GOT3 (cell line): ENCODE data around the gene CLEC10A.
A peak's percentile ranks its signal among the peaks of the same experiment; 100 is the strongest.
"Not testable (repeated sequence)": the region's sequence is repeated elsewhere in the genome, so short reads cannot be mapped to it uniquely, and the experiment has no call there.

Experiments used
- DNase-seq: peaks from one replicate; lab custom pipeline; 2025; ENCODE audit warnings: mixed read lengths; lab: John Stamatoyannopoulos, UW

The CLEC10A gene

DNA sequence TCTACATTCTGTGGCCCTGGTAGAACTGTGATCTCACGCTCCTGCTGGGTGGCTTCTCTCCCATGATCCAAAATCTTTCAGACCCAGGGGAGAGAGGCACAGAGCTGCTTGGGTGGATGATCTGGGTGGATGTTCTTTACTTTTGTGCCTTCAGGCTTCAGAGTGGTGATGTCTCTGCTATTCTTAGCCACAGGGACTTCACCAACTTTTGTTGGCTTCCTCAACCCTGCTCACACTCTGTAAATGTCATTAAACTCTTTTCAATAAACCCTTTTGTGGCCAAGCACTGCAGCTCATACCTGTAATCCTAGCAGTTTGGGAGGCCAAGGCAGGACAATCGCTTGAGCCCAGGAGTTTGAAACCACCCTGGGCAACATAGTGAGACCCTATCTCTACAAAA, 7.6 kb downstream of the CLEC10A start:
- DNase-seq: no peak

- no peak for DNase-seq
Measured at GRCh38 chr17:7070712-7071111, 9.3 kb downstream of the CLEC10A start.

DNA sequence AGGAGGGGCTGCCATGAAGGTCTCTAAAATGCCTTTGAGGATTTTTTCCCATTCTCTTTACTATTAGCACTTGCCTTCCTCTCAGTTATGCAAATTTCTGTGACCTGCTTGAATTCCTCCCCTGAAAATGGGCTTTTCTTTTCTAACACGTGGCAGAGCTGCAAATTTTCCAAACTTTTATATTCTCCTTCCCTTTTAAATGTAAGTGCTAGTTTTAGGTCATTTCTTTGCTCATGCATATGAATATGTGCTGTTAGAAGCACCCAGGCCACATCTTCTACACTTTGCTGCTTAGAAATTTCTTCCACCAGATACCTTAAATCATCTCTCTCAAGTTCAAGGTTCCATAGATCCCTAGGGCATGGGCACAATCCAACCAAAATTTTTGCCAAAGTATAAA, 11.8 kb downstream of the CLEC10A start:
- no peak for DNase-seq

DNA sequence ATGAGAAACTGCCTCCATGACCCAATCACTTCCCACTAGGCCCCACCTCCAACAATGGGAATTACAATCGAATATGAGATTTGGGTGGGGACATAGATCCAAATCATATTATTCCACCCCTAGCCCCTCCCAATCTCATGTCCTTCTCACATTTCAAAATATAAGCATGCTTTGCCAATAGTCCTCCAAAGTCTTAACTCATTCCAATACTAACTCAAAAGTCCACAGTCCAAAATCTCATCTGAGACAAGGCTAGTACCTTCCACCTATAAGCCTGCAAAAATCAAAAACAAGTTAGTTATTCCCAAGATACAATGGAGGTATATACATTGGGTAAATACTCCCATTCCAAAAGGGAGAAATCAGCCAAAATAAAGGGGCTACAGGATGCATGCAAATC, 12.9 kb downstream of the CLEC10A start:
- DNase-seq: no peak

DNA sequence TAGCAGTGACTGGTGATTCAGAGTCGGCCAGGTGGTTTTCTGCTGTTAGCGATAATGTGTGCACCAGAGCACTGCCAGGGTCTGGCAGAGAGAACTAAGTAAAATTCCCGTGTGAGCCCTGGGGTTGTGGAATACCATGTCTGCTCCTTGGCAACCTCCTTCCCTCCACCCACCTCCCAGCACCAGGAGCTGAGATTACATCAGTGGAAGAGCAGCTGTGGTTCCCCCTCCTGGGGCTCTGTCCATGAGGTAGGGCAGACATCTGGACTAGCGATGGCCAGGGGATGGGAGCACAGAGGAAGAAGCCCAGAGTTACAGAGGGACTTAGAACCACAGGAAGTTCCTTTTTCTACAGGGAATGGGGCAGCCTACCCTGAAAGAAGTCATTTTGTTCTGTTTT, 15.8 kb downstream of the CLEC10A start:
- no peak for DNase-seq

- DNase-seq: no peak
Measured at GRCh38 chr17:7063518-7064094, 16.4 kb downstream of the CLEC10A start.

DNA sequence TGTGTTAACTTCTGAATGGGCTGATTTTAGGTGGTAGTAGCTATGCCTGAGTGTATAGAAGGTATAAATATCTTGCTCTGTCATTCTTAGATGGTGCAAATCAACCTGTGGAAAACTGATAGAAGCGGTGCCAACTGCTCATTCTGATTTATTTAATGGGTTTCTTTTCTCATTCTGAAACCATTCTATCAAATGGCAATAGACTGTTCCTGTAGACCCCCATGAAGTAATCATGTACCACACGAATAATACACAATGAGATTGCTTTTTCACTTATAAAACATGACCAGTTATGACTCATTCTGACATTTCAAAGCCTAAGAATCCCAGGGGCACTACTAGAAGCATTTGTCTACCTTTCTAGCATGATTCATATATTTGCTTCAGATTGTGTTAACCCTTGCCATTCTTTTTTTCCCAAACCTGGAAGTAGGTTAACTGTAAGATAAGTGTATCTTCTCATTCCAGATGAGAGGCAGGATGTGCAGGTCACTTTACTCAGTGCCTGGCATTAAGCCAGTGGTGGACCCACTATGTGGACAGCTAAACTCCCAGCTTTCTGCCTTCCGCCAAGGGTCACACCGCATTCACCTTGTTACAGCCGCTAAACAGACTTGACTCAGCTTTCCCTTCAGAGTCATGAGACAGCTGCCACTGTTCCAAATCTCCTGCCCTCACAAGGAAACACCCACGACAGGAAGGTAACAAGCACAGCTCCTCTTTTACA, 19.7 kb downstream of the CLEC10A start:
- peak; percentile 20 for DNase-seq

GRCh38 chr17:7058831-7059447, 21.1 kb downstream of the CLEC10A start:
- DNase-seq: no peak

DNA sequence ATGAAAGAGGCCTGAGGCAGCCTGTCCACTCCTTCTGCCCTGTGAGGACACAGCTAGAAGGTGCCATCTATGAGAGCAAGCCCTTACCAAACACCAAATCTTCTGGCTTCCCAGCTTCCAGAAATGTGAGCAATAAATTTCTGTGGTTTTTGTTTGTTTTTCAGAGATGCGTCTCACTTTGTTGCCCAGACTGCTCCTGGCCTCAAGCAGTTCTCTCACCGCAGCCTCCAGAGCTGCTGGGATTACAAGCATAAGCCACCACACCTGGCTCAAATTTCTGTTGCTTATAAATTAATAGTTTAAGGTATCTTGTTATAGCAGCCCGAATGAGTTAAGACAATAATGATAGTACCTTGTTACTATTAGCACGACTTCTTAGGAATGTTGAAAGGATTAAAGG, 23.7 kb downstream of the CLEC10A start:
- DNase-seq: no peak

DNA sequence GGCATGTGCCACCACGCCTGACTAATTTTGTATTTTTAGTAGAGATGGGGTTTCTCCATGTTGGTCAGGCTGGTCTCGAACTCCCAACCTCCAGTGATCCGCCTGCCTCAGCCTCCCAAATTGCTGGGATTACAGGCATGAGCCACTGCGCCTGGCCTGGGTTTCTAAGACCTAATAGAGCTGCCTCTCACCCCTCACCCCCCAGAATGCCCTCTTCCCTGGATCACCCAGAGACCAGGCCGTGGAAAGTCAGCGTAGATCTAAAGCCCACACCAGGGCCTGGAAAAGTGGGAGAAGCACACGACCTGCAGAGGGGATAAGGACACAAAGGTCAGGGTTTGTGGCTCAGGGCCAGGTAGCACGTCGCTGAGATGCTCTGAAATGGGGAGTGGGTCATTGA, 29.5 kb downstream of the CLEC10A start:
- not testable (repeated sequence) for DNase-seq

GRCh38 chr17:7048968-7049367, 31.1 kb downstream of the CLEC10A start:
- no peak for DNase-seq

- no peak for DNase-seq
Measured at GRCh38 chr17:7047566-7047965, 32.5 kb downstream of the CLEC10A start.

GRCh38 chr17:7046725-7047397, 33.2 kb downstream of the CLEC10A start:
- not testable (repeated sequence) for DNase-seq

DNA sequence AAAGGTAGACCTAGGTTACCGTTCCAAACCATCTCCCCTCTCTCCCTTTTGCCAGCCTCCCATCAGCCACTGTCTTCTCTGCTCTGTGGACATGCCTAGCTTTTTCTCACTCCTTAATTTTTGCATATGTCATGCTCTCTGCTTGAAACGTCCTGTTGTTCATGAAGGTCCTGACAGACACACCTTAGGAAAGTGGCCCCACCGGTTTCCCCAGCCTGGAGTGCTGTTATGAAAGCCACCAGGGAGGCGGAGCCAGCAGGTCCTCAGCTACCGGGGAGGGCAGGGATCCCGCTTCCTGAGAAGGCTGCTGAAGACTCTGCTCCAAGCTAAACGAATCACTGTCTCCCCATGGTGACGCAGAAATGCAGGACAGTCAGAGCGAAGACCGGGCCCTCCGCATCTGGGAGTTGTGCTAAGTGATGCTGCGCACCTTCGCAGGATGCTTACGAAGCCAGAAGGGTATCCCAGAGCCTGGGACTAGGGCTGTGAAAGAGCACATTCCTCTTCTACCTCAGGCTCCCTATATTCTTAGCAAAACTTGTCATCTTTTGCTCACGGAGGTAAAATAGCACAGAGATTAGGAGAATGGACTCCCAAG, 33.8 kb downstream of the CLEC10A start:
- no peak for DNase-seq

- DNase-seq: no peak
Measured at GRCh38 chr17:7045492-7046126, 34.4 kb downstream of the CLEC10A start.

DNA sequence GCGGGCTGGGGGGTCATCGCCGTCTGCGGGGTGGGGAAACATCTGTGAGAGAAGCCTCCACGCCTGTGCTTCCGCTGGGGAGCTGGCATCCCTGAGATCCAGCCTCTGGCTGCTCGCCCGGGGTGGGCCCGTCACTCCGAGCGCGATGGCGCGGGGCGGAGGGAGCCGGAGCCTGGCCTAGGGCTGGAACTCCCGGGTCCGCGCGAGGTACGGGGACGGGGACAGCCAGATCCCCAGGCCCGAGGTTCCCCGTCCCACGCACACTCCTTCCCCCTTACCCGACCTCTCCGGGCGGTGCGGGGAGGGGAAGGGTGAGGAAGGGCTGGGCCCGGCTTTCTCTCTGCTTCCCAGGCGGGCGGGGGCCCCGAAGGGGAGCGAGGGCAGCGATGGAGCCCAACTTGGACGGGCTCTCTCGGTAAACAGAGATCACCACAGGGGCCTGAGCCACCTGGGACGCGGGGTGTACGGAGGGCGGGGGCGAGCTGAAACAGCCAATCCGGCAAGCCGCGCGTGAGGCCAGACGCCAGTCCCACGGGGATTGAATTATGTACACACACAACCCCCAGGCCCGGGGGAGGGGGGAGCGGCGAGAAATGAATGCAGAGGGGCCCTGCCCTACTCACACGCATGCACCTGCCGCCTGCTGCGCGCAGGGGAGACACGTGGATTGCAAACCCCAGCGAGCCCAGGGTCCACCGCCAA, 36.4 kb downstream of the CLEC10A start, which contains the start of gene SLC16A11:
TSS of gene SLC16A11 (minus strand) at position 596 of the 702 bp plus-strand sequence. CDS start at position 17, 579 bp downstream.
- no peak for DNase-seq

DNA sequence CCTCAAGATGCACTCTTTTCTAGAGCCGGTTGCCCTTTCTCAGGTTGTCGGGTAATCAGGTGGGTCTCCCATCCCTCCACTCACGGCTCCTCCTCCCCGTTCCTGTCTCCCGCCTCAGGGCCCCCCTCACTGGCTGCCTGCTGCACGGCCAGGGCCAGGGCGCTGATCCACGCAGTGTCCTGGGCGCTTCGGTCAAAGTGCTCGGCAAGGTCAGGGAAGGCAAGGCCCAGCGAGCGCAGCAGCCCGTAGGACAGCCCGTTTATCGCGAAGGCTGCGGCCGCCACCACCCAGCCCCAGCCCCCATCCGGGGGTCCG, 36.9 kb downstream of the CLEC10A start:
- DNase-seq: no peak

- no peak for DNase-seq
Measured at GRCh38 chr17:7042501-7043181, 37.4 kb downstream of the CLEC10A start.

DNA sequence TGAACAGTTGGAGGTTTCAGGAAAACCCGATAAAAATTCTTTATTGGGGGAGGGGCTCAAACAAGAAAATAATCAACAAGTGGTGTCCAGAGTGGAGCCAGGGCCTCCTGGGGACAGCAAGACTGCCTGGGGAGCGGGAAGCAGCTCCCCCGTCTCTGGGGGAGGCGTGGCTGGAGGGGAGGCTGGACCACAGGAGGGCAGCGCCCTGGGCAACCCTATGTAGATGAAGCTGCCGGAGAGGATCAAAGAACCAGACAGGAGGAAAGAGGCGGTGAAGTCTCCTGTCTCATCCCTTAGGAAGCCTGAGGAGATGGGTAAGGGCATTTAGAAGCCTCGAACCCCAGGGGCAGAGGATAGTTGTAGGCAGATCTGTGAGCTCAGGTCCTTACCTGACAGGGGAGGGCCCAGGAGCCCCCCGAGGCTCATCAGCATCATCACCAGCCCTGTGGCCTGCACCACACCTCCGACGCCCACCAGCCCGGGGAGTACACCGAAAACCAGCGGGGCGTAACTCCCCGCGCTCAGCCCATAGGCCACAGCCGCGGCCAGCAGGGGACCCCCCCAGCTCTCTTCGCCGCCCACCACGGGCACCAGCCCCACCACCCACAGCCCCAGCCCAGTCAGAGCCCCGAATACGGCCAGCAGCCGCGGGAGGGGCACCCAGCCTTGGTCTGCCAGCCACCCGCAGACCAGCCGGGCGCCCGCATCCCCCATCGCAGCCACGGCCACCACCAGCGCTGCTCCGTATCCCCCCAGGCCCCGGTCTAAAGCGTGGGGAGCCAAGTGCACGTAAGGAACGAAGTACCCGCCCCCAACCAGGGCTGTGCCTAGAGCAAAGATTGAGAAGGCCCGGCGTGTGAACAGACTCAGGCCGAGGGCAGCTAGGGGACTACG, 38.2 kb downstream of the CLEC10A start:
- no peak for DNase-seq

- DNase-seq: no peak
Measured at GRCh38 chr17:7039832-7040231, 40.2 kb downstream of the CLEC10A start.
